PFSK-1 (cell line): ENCODE measurements around the gene TMIGD3.

ENCODE experiments used
- FOXP2 ChIP-seq: optimal IDR thresholded peaks from 2 replicates; pipeline ENCODE3; 2011; ENCODE audit warnings: borderline replicate concordance, control low read depth, inconsistent platforms; ENCODE audit not compliant: insufficient read depth; ENCODE audit errors: extremely low read length, extremely low read depth
- POLR2AphosphoS5 ChIP-seq: IDR thresholded peaks from 2 replicates; pipeline ENCODE4 v1.6.1; 2012; ENCODE audit warnings: low read depth, mild to moderate bottlenecking, control low read depth, low read length, moderate library complexity
- SIN3A ChIP-seq: IDR thresholded peaks from 2 replicates; pipeline ENCODE4 v1.6.1; 2012; ENCODE audit warnings: mild to moderate bottlenecking, low read length, moderate library complexity, borderline replicate concordance; ENCODE audit not compliant: insufficient read depth
- TAF1 ChIP-seq: IDR thresholded peaks from 2 replicates; pipeline ENCODE4 v1.6.1; 2012; ENCODE audit warnings: low read length, control low read depth, borderline replicate concordance; ENCODE audit not compliant: insufficient read depth
- TF ChIP-seq, protein P1 (sequence below), 2 experiments: IDR thresholded peaks; 2 replicates each; pipeline versions ENCODE4 v1.6.1 to v1.8.0; 2011 to 2012; ENCODE audit warnings: low read depth in 2 of 2, low read length in 2 of 2, control low read depth in 1 of 2, inconsistent platforms in 1 of 2, mild to moderate bottlenecking in 1 of 2, moderate library complexity in 1 of 2; ENCODE audit not compliant: insufficient read depth in 1 of 2

Gene TMIGD3

DNA sequence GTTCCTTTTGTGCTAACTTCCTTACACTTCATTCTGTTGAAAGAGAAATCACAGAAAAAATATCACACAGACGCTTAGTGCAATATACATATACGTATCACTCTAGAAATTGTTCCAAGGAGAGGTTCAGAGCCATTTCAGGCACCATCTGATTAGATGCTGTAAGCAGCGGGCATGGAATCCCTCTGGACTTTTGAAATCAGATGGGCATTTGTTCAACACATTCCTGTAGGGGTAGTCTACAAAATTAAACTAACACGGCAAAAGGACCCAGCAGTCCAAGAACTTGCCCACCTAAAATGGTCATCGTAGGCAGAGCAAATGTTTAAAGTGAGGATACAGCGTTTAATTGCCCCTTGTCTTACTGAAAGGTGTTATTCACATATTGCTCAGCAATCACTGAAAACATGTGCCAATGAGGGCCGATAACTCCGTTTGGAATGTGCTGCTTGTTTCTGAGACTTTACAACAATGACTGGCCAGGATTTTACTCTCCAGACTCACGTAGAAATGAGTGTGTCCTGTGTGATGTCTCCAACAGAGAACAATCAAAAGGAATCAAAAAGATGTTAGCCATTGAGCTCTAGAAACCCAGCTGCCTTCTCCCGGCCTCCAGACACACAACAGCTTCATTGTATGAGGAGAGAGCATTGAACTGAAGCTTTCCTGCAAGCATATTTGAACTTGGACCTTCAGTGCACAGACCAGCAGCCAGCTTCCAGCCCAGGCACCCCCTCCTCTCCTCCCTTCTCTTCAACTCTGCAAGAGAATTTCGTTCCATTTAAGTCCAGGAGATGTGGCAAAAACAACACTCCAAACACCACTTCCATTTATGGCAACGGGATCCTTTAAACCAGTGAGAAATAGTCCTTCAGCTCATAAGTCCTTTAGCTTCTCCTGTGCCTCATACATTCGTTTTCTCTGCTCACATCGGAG, 32.1 kb upstream of the TMIGD3 start:
- no peak for TF ChIP-seq SIN3A
- TF ChIP-seq, protein P1, sequence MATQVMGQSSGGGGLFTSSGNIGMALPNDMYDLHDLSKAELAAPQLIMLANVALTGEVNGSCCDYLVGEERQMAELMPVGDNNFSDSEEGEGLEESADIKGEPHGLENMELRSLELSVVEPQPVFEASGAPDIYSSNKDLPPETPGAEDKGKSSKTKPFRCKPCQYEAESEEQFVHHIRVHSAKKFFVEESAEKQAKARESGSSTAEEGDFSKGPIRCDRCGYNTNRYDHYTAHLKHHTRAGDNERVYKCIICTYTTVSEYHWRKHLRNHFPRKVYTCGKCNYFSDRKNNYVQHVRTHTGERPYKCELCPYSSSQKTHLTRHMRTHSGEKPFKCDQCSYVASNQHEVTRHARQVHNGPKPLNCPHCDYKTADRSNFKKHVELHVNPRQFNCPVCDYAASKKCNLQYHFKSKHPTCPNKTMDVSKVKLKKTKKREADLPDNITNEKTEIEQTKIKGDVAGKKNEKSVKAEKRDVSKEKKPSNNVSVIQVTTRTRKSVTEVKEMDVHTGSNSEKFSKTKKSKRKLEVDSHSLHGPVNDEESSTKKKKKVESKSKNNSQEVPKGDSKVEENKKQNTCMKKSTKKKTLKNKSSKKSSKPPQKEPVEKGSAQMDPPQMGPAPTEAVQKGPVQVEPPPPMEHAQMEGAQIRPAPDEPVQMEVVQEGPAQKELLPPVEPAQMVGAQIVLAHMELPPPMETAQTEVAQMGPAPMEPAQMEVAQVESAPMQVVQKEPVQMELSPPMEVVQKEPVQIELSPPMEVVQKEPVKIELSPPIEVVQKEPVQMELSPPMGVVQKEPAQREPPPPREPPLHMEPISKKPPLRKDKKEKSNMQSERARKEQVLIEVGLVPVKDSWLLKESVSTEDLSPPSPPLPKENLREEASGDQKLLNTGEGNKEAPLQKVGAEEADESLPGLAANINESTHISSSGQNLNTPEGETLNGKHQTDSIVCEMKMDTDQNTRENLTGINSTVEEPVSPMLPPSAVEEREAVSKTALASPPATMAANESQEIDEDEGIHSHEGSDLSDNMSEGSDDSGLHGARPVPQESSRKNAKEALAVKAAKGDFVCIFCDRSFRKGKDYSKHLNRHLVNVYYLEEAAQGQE (IDR thresholded peaks at IDR 0.05; ENCODE audit: insufficient read depth in 1 of 2, low read depth in 2 of 2, low read length in 2 of 2): no peak
- no peak for TF ChIP-seq FOXP2
- no peak for TF ChIP-seq POLR2AphosphoS5
- TF ChIP-seq TAF1: no peak

DNA sequence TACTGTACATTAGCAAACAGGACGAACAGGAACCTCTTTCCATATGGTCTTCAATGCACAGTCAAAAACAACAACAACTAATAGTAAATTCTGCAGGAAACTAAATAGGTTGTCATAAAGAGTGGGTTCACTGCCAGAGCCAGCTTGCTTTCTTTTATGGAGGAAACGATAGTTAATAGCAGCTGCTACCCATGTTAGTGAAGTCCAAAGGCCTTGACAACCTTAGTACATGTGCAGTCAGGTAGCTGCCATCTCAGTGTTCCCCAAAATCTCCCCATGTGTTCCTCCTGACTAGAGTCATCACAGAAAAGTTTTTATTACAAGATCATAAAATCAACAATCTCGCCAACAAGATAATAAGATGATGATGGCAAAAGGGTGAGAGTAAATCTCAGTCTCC, 16.6 kb upstream of the TMIGD3 start:
- TF ChIP-seq POLR2AphosphoS5 (no peak), SIN3A (no peak), FOXP2 (no peak), TAF1 (no peak)
- TF ChIP-seq, protein P1 (IDR thresholded peaks at IDR 0.05; ENCODE audit: insufficient read depth in 1 of 2, low read depth in 2 of 2, low read length in 2 of 2): no peak

DNA sequence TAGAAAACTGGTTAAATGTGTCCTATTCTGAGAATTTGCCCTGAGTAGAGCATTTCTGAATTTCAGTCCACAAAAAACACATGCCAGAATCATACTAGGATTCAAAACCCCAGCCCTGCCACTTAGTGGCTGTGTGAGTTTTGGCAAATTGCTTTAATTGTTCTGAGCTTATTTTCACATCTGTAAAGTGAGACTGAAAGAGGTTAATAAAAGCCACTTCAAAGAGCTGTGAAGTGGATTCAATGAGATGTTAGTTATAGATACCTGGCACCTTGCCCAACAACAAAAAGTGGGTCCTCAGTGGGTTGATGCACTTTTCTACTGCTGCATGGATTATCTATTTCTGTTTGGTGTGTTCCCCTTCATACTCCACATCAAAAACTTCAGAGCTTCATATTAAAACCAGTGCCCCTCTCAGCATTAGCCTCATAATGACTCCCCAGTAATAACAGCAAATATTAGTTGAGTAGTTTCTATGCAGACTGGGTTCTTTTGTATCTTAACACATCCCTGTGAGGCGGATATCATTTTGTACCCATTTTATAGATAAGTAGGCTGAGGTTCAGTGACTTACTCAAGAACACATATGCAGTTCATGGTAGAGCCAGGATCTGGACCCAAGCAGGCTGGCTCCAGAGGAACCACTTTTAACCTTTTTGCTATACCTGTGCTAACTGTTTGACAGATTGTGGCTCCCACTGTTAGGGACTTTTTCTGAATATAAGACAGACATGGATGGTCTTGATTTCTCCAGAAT, 14.2 kb upstream of the TMIGD3 start:
- TF ChIP-seq POLR2AphosphoS5 (no peak), TAF1 (no peak), SIN3A (no peak), FOXP2 (no peak)
- TF ChIP-seq, protein P1 (IDR thresholded peaks at IDR 0.05; ENCODE audit: insufficient read depth in 1 of 2, low read depth in 2 of 2, low read length in 2 of 2): no peak

DNA sequence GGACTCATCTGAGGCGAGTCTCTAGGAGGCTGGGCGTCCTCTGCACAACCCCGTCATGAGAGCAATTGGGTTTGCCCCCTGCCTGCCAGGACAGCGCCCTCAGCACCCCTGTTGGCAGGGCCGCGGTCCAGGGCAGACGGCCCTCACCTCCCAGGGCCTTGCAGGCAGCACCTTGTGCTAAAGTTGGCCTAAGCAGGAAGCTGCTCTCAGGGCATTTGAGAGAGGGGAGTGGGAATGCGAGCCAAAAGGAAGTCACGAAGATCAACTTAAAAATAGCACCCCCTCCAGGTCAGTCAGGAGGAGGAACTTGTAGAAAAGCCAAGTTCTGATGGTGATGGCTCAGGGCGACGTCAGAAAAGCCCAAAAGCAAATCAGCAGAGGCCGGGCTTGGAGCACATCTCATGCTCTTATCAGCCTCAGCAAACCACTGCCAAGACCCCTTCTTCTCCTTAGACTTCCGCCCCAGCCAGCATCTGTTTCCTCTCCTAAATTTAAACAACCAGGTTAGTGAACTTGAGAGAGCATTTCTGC, 12.6 kb upstream of the TMIGD3 start:
- TF ChIP-seq POLR2AphosphoS5: peak; percentile 30; the same call in 1 of the 2 replicates
- no peak for TF ChIP-seq TAF1
- TF ChIP-seq, protein P1 (IDR thresholded peaks at IDR 0.05; ENCODE audit: insufficient read depth in 1 of 2, low read depth in 2 of 2, low read length in 2 of 2): no peak
